ENCODE results near the gene KRT36.

DNA sequence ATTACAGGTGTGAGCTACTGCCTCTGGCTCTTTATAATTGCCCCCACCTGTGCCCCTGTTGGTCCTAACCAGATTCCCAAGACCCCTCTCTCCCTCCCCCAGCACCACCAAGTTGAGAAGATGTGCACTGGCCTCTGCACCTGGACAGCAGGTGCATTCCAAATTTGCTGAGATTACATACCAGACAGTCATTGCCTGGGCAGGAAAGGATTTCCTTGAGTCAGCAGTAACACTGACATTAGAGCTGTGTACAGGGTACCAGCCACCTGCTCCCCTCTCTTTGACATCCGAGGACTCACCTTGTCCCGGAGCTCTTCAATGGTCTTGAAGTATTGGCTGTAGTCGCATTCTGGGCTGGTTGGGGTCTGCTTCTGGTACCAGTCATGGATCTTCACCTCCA lies 28.3 kb upstream of the KRT36 start:
- TF ChIP-seq, protein P1, sequence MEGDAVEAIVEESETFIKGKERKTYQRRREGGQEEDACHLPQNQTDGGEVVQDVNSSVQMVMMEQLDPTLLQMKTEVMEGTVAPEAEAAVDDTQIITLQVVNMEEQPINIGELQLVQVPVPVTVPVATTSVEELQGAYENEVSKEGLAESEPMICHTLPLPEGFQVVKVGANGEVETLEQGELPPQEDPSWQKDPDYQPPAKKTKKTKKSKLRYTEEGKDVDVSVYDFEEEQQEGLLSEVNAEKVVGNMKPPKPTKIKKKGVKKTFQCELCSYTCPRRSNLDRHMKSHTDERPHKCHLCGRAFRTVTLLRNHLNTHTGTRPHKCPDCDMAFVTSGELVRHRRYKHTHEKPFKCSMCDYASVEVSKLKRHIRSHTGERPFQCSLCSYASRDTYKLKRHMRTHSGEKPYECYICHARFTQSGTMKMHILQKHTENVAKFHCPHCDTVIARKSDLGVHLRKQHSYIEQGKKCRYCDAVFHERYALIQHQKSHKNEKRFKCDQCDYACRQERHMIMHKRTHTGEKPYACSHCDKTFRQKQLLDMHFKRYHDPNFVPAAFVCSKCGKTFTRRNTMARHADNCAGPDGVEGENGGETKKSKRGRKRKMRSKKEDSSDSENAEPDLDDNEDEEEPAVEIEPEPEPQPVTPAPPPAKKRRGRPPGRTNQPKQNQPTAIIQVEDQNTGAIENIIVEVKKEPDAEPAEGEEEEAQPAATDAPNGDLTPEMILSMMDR (IDR thresholded peaks at IDR 0.05) = no peak
- TF ChIP-seq POLR2A (IDR thresholded peaks at IDR 0.05) = no peak
